Kidney epithelial cell (primary cell): ENCODE results near the gene MGAT4B. TPM values are rescaled to one million over a fixed set of nuclear protein-coding genes. Genes with fewer than 3 reads are reported as not detected.
A peak's percentile ranks its signal among the peaks of the same experiment; 100 is the strongest.

Experiments
- DNase-seq: peaks from one replicate; pipeline ENCODE4 v3.0.0-alpha.2; 2010; ENCODE audit warnings: low read depth
- H3K27me3 ChIP-seq: 2 replicates; pipeline ENCODE4 v1.6.0; 2011; ENCODE audit warnings: low read length; ENCODE audit not compliant: control insufficient read depth, insufficient read depth
- H3K36me3 ChIP-seq: 2 replicates; pipeline ENCODE4 v1.5.1; 2011; ENCODE audit warnings: low read length; ENCODE audit not compliant: control insufficient read depth, insufficient read depth
- H3K4me3 ChIP-seq: 2 replicates; pipeline ENCODE4 v1.5.1; 2011; ENCODE audit warnings: low read depth, mild to moderate bottlenecking, control low read depth, low read length
- CTCF ChIP-seq: IDR thresholded peaks from 2 replicates; pipeline ENCODE4 v1.5.1; 2011; ENCODE audit warnings: mild to moderate bottlenecking, moderate library complexity, low read length, control low read depth, inconsistent platforms; ENCODE audit not compliant: insufficient read depth, poor library complexity, severe bottlenecking
- total RNA-seq: library from RNA; depleted of rRNA; stranded (reverse); fragments of >200 nt; gene quantifications from 2 replicates; pipeline ENCODE4 v1.2.3, GENCODE V29; 2015

Gene MGAT4B
- total RNA-seq, 1 donor from 2014 or later = 540 TPM

- no peaks in the 10 kb centered on the region for H3K27me3 ChIP-seq
- DNase-seq = no peak
- TF ChIP-seq CTCF = no peak
These were observed 13.4 kb upstream of the MGAT4B start for GRCh38 chr5:179820127-179820482.

DNA sequence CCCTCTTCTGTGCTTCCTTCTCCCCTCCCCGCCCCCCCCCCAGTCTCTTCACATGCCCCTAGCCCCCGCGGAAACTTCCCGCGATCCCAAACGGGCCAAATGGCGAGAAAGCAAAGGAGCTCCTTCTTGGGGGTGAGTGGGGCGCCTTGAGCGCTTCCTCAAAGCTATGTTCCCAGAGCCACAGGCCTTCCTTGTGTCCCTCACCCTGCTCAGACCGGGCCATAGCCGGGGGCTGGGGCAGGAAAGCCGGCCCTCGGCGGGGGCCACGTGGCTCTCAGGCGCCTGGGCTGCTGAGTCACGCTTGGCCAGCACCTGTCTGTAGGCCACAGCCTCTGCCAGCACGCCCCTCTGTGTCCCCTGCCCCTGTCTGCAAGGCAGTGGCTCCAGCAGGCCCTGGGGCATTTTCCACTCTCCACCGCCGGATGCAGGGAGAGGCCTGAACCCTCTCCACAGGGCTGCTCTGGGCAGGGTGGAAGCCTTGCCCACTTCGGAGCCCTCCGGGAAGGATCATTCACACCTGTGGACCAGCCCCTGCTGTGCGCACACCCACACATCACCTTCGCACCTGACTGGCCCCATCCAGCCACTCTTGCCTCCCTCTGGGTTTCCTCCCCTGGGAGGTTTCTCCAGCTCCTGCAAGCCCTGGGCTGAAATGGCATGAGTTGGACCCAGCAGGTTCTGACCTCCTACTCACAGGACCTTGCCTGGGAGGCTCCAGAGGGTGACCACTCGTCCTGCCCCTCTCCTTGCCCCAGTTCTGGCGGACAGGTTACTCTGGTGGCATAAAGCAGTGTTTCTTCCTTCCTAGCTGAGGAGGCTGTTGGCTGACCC, 12.8 kb upstream of the MGAT4B start:
- Histone ChIP-seq H3K36me3 (peaks cover 5% of the 10 kb centered on the region), H3K4me3 (no peak overlapping the region), H3K27me3 (no peaks in the 10 kb centered on the region)
- DNase-seq = peak; percentile 52
- TF ChIP-seq CTCF = no peak

More at GRCh38 chr5:179820127-179820482, 13.4 kb upstream of the MGAT4B start:
- peaks cover 5% of the 10 kb centered on the region for H3K36me3 ChIP-seq
- H3K4me3 ChIP-seq = peak overlapping the region; percentile 95

GRCh38 chr5:179818746-179819295, 12.2 kb upstream of the MGAT4B start:
- H3K4me3 ChIP-seq = no peak overlapping the region
- H3K27me3 ChIP-seq = no peaks in the 10 kb centered on the region
- TF ChIP-seq CTCF = no peak
- peaks cover 3% of the 10 kb centered on the region for H3K36me3 ChIP-seq
- peak; percentile 82 for DNase-seq

DNA sequence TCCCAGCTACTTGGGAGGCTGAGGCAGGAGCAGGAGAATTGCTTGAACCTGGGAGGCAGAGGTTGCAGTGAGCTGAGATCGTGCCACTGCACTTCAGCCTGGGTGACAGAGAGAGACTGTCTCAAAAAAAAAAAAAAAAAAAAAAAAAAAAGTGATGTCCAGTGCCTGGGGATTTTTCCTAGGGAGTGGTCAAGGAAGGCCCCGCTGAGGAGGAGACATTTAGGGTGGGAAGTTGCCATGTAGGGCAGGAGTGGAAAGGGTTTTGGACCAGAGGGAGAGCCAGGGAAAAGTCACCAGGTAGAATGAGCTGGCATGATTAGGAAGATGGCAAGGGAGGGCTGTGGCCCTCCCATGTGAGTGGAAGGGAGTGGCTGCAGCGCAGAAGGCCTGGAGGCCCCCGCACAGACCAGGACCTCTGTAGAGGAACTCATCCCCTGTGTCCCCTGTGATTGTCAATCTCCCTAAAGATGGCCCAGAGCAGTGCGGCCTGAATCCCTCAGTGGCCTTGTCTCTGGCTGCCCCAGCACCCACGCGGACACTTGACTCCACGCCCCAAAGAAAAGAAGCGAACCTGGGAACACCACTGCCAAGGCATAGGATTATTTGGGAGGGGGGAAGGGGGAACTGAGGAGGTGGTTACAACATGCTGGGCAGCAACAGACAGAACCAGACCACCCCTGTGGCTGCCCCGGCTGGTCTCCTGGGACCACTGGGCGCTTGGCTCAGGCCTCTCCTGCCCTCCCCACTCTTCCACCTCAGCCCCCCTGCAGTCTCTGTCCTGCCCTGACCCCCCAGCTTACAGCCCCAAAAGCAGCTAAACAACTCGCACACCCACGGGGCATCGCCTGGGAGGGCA, 11.5 kb upstream of the MGAT4B start:
- Histone ChIP-seq H3K27me3 (no peaks in the 10 kb centered on the region), H3K36me3 (peaks cover 3% of the 10 kb centered on the region), H3K4me3 (no peak overlapping the region)
- DNase-seq = no peak
- TF ChIP-seq CTCF = no peak

- Histone ChIP-seq H3K36me3 (peaks cover 1% of the 10 kb centered on the region), H3K4me3 (no peak overlapping the region), H3K27me3 (no peaks in the 10 kb centered on the region)
- no peak for TF ChIP-seq CTCF
- no peak for DNase-seq
These were observed 10.8 kb upstream of the MGAT4B start for GRCh38 chr5:179817470-179817840.
